DMS53 (cell line): ENCODE measurements around the gene CLRN2.
A peak's percentile ranks its signal among the peaks of the same experiment; 100 is the strongest.

ENCODE experiments used
- DNase-seq: peaks from one replicate; lab custom pipeline; 2025; lab: John Stamatoyannopoulos, UW

CLRN2 gene

GRCh38 chr4:17514865-17515264, at the start of gene CLRN2:
Gene CLRN2, plus strand, starts transcription at chr4:17515165. Its CDS starts 102 bp downstream, at chr4:17515267.
- no peak for DNase-seq

GRCh38 chr4:17468619-17469221, 46.2 kb upstream of the CLRN2 start:
- peak; percentile 63 for DNase-seq

- peak; percentile 26 for DNase-seq
Observed at GRCh38 chr4:17469931-17470674, 44.9 kb upstream of the CLRN2 start.

GRCh38 chr4:17475481-17475880, 39.5 kb upstream of the CLRN2 start:
- DNase-seq = no peak

GRCh38 chr4:17476853-17477252, 38.1 kb upstream of the CLRN2 start:
- no peak for DNase-seq

- no peak for DNase-seq
Observed at GRCh38 chr4:17477774-17478472, 37.0 kb upstream of the CLRN2 start.

- DNase-seq = no peak
Observed at GRCh38 chr4:17480210-17480927, 34.6 kb upstream of the CLRN2 start.

- DNase-seq = no peak
Observed at GRCh38 chr4:17480955-17481354, 34.0 kb upstream of the CLRN2 start.

- no peak for DNase-seq
Observed at GRCh38 chr4:17482716-17483115, 32.2 kb upstream of the CLRN2 start.

GRCh38 chr4:17489123-17489522, 25.8 kb upstream of the CLRN2 start:
- DNase-seq = no peak

GRCh38 chr4:17489721-17490120, 25.2 kb upstream of the CLRN2 start:
- no peak for DNase-seq

GRCh38 chr4:17490575-17491059, 24.3 kb upstream of the CLRN2 start:
- peak; percentile 80 for DNase-seq

- no peak for DNase-seq
Observed at GRCh38 chr4:17491196-17491595, 23.8 kb upstream of the CLRN2 start.

GRCh38 chr4:17492058-17492741, 22.8 kb upstream of the CLRN2 start:
- no peak for DNase-seq

GRCh38 chr4:17492876-17493275, 22.1 kb upstream of the CLRN2 start:
- no peak for DNase-seq

GRCh38 chr4:17493619-17494018, 21.3 kb upstream of the CLRN2 start:
- DNase-seq = no peak

- no peak for DNase-seq
Observed at GRCh38 chr4:17494258-17495190, 20.4 kb upstream of the CLRN2 start.

- no peak for DNase-seq
Observed at GRCh38 chr4:17497890-17498523, 17.0 kb upstream of the CLRN2 start.

GRCh38 chr4:17500574-17500973, 14.4 kb upstream of the CLRN2 start:
- DNase-seq = no peak

GRCh38 chr4:17502756-17503155, 12.2 kb upstream of the CLRN2 start:
- no peak for DNase-seq
